ENCODE measurements around the gene PATJ.

GRCh38 chr1:62161711-62162110 is 419.4 kb downstream of the PATJ start:
- no peak for TF ChIP-seq CTCF (IDR thresholded peaks at IDR 0.05; ENCODE audit: insufficient read depth, low read length, poor library complexity, severe bottlenecking)
- no peak for TF ChIP-seq EZH2phosphoT487 (conservative IDR thresholded peaks at IDR 0.05; ENCODE audit: low read length)

All from SU-DHL-6 (cell line).